ENCODE measurements around the gene AMN1. TPM values are rescaled to one million over a fixed set of nuclear protein-coding genes. Genes with fewer than 3 reads are reported as not detected.

AMN1 gene
- polyA plus RNA-seq, 1 experiment, result 4.2 TPM

DNA sequence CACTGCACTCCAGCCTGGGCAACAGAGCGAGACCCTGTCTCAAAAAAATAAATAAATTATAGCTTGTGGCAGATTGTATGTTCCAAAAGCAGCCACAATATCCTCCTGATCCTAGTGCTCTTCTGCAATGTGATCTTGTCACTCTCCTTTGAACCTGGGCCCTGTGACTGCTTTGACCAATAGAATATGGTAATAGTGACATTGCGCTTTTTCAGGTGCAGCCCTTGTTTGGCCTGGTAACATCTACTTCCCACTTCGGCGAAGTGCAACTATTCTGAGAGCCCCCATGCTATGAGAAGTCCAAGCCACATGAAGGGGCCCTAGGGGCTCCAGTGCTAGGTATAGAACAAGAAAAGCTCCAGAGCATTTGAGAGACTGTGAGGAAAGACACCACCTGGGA, 106.8 kb downstream of the AMN1 start:
- Histone ChIP-seq H3K36me3 (ENCODE audit: control insufficient read depth, insufficient read depth, low read length) (no peaks in the 10 kb centered on the region), H3K27me3 (ENCODE audit: control insufficient read depth, insufficient read depth, low read length) (no peaks in the 10 kb centered on the region), H3K4me3 (ENCODE audit: low read depth, low read length) (no peak overlapping the region)
- DNase-seq (ENCODE audit: low read depth), result no peak
- ChIA-PET CTCF (interaction anchor here (1.3 kb wide), 1 partner anchor 14 kb away, joined by 5 read pairs; no protein-coding TSS in a partner anchor), POLR2A (interaction anchor here (0.6 kb wide), 1 partner anchor 83 kb away, joined by 3 read pairs; no protein-coding TSS in a partner anchor)
- TF ChIP-seq, protein P1, sequence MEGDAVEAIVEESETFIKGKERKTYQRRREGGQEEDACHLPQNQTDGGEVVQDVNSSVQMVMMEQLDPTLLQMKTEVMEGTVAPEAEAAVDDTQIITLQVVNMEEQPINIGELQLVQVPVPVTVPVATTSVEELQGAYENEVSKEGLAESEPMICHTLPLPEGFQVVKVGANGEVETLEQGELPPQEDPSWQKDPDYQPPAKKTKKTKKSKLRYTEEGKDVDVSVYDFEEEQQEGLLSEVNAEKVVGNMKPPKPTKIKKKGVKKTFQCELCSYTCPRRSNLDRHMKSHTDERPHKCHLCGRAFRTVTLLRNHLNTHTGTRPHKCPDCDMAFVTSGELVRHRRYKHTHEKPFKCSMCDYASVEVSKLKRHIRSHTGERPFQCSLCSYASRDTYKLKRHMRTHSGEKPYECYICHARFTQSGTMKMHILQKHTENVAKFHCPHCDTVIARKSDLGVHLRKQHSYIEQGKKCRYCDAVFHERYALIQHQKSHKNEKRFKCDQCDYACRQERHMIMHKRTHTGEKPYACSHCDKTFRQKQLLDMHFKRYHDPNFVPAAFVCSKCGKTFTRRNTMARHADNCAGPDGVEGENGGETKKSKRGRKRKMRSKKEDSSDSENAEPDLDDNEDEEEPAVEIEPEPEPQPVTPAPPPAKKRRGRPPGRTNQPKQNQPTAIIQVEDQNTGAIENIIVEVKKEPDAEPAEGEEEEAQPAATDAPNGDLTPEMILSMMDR (IDR thresholded peaks at IDR 0.05; ENCODE audit: insufficient read depth, low read depth, low read length), result no peak

Small RNA genes within 50 kb of the gene (small RNA-seq; reads per million reads assigned to genes)
- gene AC023157.2 (ENCODE audit: insufficient read length, low read depth, low replicate concordance), result not detected

Other genes starting within 250 kb of the AMN1 start
- 5.4 and 7.9 TPM in 2 replicates for gene DENND5B, start 137.9 kb downstream of the AMN1 start, polyA plus RNA-seq (2011; rRNA removed)
- gene ETFBKMT, start 69.3 kb downstream of the AMN1 start, polyA plus RNA-seq (2011; rRNA removed), result 0.94 and 1.5 TPM in 2 replicates
- gene RESF1, start 230.4 kb upstream of the AMN1 start, polyA plus RNA-seq (2011; rRNA removed), result 4.6 and 9.5 TPM in 2 replicates